A549 (cell line): ENCODE measurements around the gene NRTN.

ENCODE experiments used
- CEBPB ChIP-seq, 2 experiments: fragments of >200 bp in 1 of 2; sonication (Bioruptor Twin) in 1 of 2; formaldehyde crosslinking in 1 of 2; IDR thresholded peaks; 2 replicates each; pipeline ENCODE4 v1.6.1; 2012 to 2016
- CTCF ChIP-seq: fragments of >200 bp; sonication (Bioruptor Twin); formaldehyde crosslinking; IDR thresholded peaks from 3 replicates; pipeline ENCODE4 v1.5.1; 2016
- NR3C1 ChIP-seq: fragments of >200 bp; sonication (Bioruptor Twin); formaldehyde crosslinking; IDR thresholded peaks from 3 replicates; pipeline ENCODE4 v1.6.1; 2017
- POLR2A ChIP-seq: IDR thresholded peaks from 2 replicates; pipeline ENCODE4 v1.6.1; 2012; ENCODE audit warnings: mild to moderate bottlenecking, low read length
- RCOR1 ChIP-seq: fragments of 150-350 bp; IDR thresholded peaks from 2 replicates; pipeline ENCODE4 v1.6.1; 2014; ENCODE audit warnings: antibody characterized with exemption, low read length, low read depth
- ZC3H11A ChIP-seq: fragments of 450-650 bp; IDR thresholded peaks from 2 replicates; pipeline ENCODE4 v1.6.1; 2014; ENCODE audit warnings: antibody characterized with exemption, mild to moderate bottlenecking
- ZSCAN20 ChIP-seq: fragments of 250-450 bp; sonication (Bioruptor Pico); IDR thresholded peaks from 2 replicates; pipeline ENCODE4 v1.8.0; 2022; ENCODE audit warnings: mild to moderate bottlenecking, moderate library complexity
- TF ChIP-seq, protein P1 (sequence below): fragments of 200-600 bp; sonication (generic); IDR thresholded peaks from 2 replicates; pipeline ENCODE4 v1.6.1; 2016; ENCODE audit warnings: antibody characterized with exemption, mild to moderate bottlenecking, moderate library complexity

DNA sequence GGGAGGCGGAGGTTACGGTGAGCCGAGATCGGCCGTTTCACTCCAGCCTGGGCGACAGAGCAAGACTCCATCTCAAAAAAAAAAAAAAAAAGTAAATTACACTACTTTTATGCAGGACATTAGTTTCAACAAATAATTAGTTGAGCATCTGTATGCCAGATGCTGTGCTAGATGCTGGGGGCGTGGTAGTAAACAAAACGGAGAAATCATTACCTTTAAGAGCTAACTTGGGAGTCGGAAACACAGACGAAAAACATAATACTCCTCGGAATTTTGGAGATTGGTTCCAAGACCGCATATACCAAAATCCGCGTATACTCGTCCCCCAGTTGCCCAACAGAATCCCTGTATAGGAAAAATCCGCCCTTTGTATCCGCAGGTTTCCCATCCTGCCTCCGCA, 12.6 kb upstream of the NRTN start:
- TF ChIP-seq ZSCAN20 (no peak), CEBPB (IDR thresholded peaks at IDR 0.05) (no peak), CTCF (no peak), NR3C1 (no peak), POLR2A (no peak), RCOR1 (no peak), ZC3H11A (no peak)
- TF ChIP-seq, protein P1, sequence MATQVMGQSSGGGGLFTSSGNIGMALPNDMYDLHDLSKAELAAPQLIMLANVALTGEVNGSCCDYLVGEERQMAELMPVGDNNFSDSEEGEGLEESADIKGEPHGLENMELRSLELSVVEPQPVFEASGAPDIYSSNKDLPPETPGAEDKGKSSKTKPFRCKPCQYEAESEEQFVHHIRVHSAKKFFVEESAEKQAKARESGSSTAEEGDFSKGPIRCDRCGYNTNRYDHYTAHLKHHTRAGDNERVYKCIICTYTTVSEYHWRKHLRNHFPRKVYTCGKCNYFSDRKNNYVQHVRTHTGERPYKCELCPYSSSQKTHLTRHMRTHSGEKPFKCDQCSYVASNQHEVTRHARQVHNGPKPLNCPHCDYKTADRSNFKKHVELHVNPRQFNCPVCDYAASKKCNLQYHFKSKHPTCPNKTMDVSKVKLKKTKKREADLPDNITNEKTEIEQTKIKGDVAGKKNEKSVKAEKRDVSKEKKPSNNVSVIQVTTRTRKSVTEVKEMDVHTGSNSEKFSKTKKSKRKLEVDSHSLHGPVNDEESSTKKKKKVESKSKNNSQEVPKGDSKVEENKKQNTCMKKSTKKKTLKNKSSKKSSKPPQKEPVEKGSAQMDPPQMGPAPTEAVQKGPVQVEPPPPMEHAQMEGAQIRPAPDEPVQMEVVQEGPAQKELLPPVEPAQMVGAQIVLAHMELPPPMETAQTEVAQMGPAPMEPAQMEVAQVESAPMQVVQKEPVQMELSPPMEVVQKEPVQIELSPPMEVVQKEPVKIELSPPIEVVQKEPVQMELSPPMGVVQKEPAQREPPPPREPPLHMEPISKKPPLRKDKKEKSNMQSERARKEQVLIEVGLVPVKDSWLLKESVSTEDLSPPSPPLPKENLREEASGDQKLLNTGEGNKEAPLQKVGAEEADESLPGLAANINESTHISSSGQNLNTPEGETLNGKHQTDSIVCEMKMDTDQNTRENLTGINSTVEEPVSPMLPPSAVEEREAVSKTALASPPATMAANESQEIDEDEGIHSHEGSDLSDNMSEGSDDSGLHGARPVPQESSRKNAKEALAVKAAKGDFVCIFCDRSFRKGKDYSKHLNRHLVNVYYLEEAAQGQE: no peak
